Vagina (tissue), 2 donors: ENCODE measurements around the gene DLEC1. TPM values are rescaled to one million over a fixed set of nuclear protein-coding genes. Genes with fewer than 3 reads are reported as not detected.

Source experiments
- DNase-seq, 2 donors: peaks; one replicate each; pipeline ENCODE4 v3.0.0-alpha.2; 2017; ENCODE audit errors: extremely low spot score in 2 of 2
- H3K27ac ChIP-seq: fragments of 200-600 bp; sonication (generic); one replicate; pipeline ENCODE4 v1.5.1; 2019
- H3K27me3 ChIP-seq: fragments of 200-600 bp; sonication (generic); one replicate; pipeline ENCODE4 v1.5.1; 2019
- H3K36me3 ChIP-seq, 2 donors: fragments of 200-600 bp; sonication (generic); one replicate each; pipeline ENCODE4 v1.5.1; 2017 to 2019
- H3K4me1 ChIP-seq: fragments of 200-600 bp; sonication (generic); one replicate; pipeline ENCODE4 v1.5.1; 2019
- H3K4me3 ChIP-seq, 2 donors: fragments of 200-600 bp; sonication (generic); 1 replicate in 1 of 2; 2 replicates in 1 of 2; pipeline ENCODE4 v1.5.1; 2016 to 2019
- H3K9me3 ChIP-seq: fragments of 200-600 bp; sonication (generic); one replicate; pipeline ENCODE4 v1.5.1; 2019
- CTCF ChIP-seq, 3 experiments: fragments of 450-650 bp in 2 of 3; fragments of 200-600 bp in 1 of 3; sonication (generic) in 1 of 3; IDR thresholded peaks; one replicate each; pipeline ENCODE4 v1.5.1; 2017 to 2019; ENCODE audit warnings: antibody characterized with exemption in 3 of 3, mild to moderate bottlenecking in 2 of 3, moderate library complexity in 2 of 3
- POLR2A ChIP-seq, 2 donors: fragments of 450-650 bp; IDR thresholded peaks; one replicate each; pipeline ENCODE4 v1.6.1; 2017; ENCODE audit warnings: antibody characterized with exemption in 2 of 2, mild to moderate bottlenecking in 2 of 2, moderate library complexity in 2 of 2
- POLR2AphosphoS5 ChIP-seq, 2 donors: sonication (generic); formaldehyde crosslinking; IDR thresholded peaks; one replicate each; pipeline ENCODE4 v1.9.0; 2017; ENCODE audit warnings: antibody characterized with exemption in 2 of 2, mild to moderate bottlenecking in 2 of 2, low read depth in 1 of 2; ENCODE audit not compliant: insufficient read depth in 1 of 2
- intact Hi-C: fragments of 100-400 bp; cut with DNase I; formaldehyde crosslinking; loops from one replicate; pipeline ENCODE4 v1.15.1; 2023
- total RNA-seq: library from RNA; depleted of rRNA; stranded (reverse); fragments of >200 nt; gene quantifications from one replicate; pipeline ENCODE4 v1.2.3, GENCODE V29; 2016

DLEC1 gene
- total RNA-seq, 1 donor from 2014 or later: 0.25 TPM

- no peaks in the 10 kb centered on the region for H3K27me3 ChIP-seq
- no peak overlapping the region for H3K27ac ChIP-seq
- H3K4me1 ChIP-seq: no peaks in the 10 kb centered on the region
- no peaks in the 10 kb centered on the region for H3K9me3 ChIP-seq
- no peak overlapping the region for H3K4me3 ChIP-seq
- no peak for DNase-seq
- intact Hi-C loops: no loop called here
- peaks cover 0 to 18% of the 10 kb centered on the region in 2 donors for H3K36me3 ChIP-seq
- no peak for TF ChIP-seq POLR2A (IDR thresholded peaks at IDR 0.05)
- TF ChIP-seq POLR2AphosphoS5 (IDR thresholded peaks at IDR 0.05; ENCODE audit: insufficient read depth in 1 of 2, low read depth in 1 of 2): no peak
- no peak for TF ChIP-seq CTCF (IDR thresholded peaks at IDR 0.05)
These were observed 78.2 kb downstream of the DLEC1 start for GRCh38 chr3:38117163-38117716.

- peaks cover 0 to 24% of the 10 kb centered on the region in 2 donors for H3K36me3 ChIP-seq
- H3K27me3 ChIP-seq: no peaks in the 10 kb centered on the region
- no peak overlapping the region for H3K27ac ChIP-seq
- TF ChIP-seq POLR2A (IDR thresholded peaks at IDR 0.05) (no peak), CTCF (IDR thresholded peaks at IDR 0.05) (peak; percentile 23 to 63 (median 44))
- no peak overlapping the region for H3K4me3 ChIP-seq
- no peak for DNase-seq
- no peaks in the 10 kb centered on the region for H3K9me3 ChIP-seq
- intact Hi-C loops: no loop called here
- no peaks in the 10 kb centered on the region for H3K4me1 ChIP-seq
These were observed 78.9 kb downstream of the DLEC1 start for GRCh38 chr3:38117748-38118420.

GRCh38 chr3:38118421-38119247 is 79.6 kb downstream of the DLEC1 start:
- no peak for DNase-seq
- Histone ChIP-seq H3K4me1 (no peaks in the 10 kb centered on the region), H3K27me3 (no peaks in the 10 kb centered on the region), H3K36me3 (peaks cover 0 to 32% of the 10 kb centered on the region in 2 donors), H3K27ac (no peak overlapping the region), H3K4me3 (no peak overlapping the region), H3K9me3 (no peaks in the 10 kb centered on the region)
- intact Hi-C loops: no loop called here
- no peak for TF ChIP-seq POLR2A (IDR thresholded peaks at IDR 0.05)
- TF ChIP-seq POLR2AphosphoS5 (IDR thresholded peaks at IDR 0.05; ENCODE audit: insufficient read depth in 1 of 2, low read depth in 1 of 2): no peak
- no peak for TF ChIP-seq CTCF (IDR thresholded peaks at IDR 0.05)

- Histone ChIP-seq H3K27me3 (no peaks in the 10 kb centered on the region), H3K4me1 (no peaks in the 10 kb centered on the region), H3K4me3 (no peak overlapping the region), H3K9me3 (no peaks in the 10 kb centered on the region), H3K27ac (no peak overlapping the region), H3K36me3 (peaks cover 0 to 38% of the 10 kb centered on the region in 2 donors)
- intact Hi-C loops: no loop called here
- TF ChIP-seq POLR2A (IDR thresholded peaks at IDR 0.05) (no peak), CTCF (IDR thresholded peaks at IDR 0.05) (no peak), POLR2AphosphoS5 (IDR thresholded peaks at IDR 0.05; ENCODE audit: insufficient read depth in 1 of 2, low read depth in 1 of 2) (no peak)
- DNase-seq: no peak
These were observed 80.2 kb downstream of the DLEC1 start for GRCh38 chr3:38119248-38119544.
